Nucleus accumbens (tissue), 56 donors: ENCODE results near the gene ZNF573.

Experiments used
- DNase-seq, 56 donors: peaks; one replicate each; lab custom pipeline; 2025; lab: John Stamatoyannopoulos, UW

Gene ZNF573

DNA sequence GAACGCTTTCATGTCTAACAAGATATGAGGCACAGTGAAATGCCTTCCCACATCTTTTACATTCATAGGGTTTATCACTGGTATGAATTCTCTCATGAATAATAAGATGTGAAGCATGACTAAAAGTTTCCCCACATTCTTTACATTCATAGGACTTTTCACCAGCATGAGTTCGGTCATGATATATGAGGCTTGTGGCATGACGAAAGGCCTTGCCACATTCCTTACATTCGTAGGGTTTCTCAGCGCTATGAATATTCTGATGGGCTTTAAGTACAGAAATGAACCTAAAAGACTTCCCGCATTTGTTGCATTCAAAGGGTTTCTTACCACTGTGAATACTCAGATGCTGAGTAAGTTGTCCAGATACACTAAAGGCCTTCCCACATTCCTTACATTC is 81.2 kb downstream of the ZNF573 start:
- no peak for DNase-seq

- no peak for DNase-seq
Observed at GRCh38 chr19:37695144-37695899, 84.1 kb downstream of the ZNF573 start.

DNA sequence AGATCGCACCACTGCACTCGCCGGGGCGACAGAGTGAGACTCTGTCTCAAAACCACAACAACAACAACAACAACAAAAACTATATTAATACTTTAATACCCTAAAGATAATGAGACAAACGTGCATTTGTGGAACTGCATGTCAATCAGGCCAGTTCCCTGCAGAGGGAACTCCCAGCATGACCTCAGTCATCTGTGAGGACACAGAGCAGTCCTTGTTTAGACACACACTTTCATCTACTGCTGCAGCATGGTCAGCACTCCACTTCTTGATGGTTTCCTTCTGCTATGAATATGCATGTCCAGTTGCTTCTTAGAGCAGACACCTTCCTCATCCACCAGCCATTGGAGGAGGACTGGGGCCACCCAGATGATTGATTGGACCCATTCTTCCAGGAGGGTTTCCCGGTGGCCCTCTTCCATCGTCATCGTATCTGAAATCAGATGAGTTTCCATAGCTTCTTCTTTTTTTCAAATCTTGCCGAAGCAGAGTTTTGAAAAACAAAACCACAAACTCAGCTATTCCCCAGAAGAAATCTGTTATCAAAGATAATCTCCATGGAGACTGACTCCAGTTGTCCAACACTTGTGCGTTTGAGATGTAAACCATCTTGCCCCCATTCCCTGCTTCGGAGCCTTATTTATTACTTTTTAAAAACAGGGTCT is 86.3 kb downstream of the ZNF573 start:
- peak in 38 of 56 donors; percentile 1 to 58 (median 16) for DNase-seq

DNA sequence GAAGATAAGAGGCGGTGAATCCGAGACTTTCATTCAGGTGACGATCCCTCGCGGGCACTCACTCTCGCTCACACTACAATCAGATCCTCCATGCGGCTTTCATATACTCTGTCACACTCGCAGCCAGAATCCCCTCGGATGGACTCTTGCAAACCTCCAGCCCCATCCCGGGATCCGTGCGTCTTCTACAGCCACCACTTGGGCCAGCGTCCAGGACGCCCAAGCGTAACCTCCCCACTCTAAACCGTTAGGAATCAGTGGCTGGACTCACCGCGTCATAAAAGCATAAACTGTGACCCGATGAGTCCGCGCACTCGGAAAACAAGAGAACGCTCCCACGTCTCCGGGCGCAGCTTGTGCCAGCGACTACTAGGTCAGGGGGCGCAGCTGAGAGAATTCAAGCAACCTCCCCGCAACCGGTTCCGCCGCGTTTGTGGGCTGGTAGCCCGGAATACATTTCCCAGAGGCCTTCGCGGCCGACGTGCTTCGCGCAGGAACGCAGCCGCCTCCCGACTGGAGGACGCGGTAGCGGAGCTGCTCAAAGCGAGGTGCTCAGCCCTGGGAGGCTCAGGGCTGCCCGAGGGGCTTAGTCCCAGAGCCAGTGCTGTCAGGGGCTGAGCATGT is 87.4 kb downstream of the ZNF573 start:
- peak; percentile 8 to 94 (median 84) for DNase-seq
